IMR-90 (cell line): Measurements from ENCODE around the gene ATP1A4. TPM values are rescaled to one million over a fixed set of nuclear protein-coding genes. Genes with fewer than 3 reads are reported as not detected.

Experiments used
- ATAC-seq: fragments of 200-7000 bp; cut with Tn5 transposase; 2 replicates; pipeline ENCODE4 v1.9.1; 2020; ENCODE audit warnings: low read depth, mild to moderate bottlenecking, moderate library complexity
- BruUV-seq: library from RNA; stranded (reverse); fragments of 400-500 nt; replicated peaks from 2 replicates; lab custom pipeline; 2021; lab: Mats Ljungman, UMichigan
- CTCF ChIA-PET: fragments of 300-600 bp; formaldehyde crosslinking; extraction: SDS; loops from one replicate; lab custom pipeline; 2021; ENCODE audit warnings: antibody characterized with exemption; lab: Yijun Ruan, JAX
- POLR2A ChIA-PET: fragments of 300-600 bp; sonication (Branson Sonifier 250); formaldehyde crosslinking; loops from one replicate; lab custom pipeline; 2022; ENCODE audit warnings: antibody characterized with exemption; ENCODE audit not compliant: unreplicated experiment; lab: Charles Lee
- DNase-seq: peaks from one replicate; pipeline ENCODE4 v3.0.0; 2013
- H2AFZ ChIP-seq: replicated peaks from 2 replicates; pipeline ENCODE3; 2013; ENCODE audit warnings: low read length, mild to moderate bottlenecking; ENCODE audit not compliant: poor library complexity
- H2AK5ac ChIP-seq: 2 replicates; pipeline ENCODE4 v1.6.1; 2013; ENCODE audit warnings: low read depth, low read length, inconsistent platforms
- H2AK9ac ChIP-seq: replicated peaks from 2 replicates; pipeline ENCODE3; 2013; ENCODE audit warnings: mild to moderate bottlenecking, low read depth, low read length, moderate library complexity; ENCODE audit not compliant: poor library complexity
- H2BK120ac ChIP-seq: 2 replicates; pipeline ENCODE4 v1.6.1; 2013; ENCODE audit warnings: low read depth, low read length, inconsistent platforms
- H2BK15ac ChIP-seq: 3 replicates; pipeline ENCODE4 v1.6.1; 2013; ENCODE audit warnings: low read depth, low read length, inconsistent platforms
- H2BK20ac ChIP-seq: 2 replicates; pipeline ENCODE4 v1.6.1; 2013; ENCODE audit warnings: low read depth, mild to moderate bottlenecking, inconsistent platforms, low read length, moderate library complexity
- H2BK5ac ChIP-seq: 2 replicates; pipeline ENCODE4 v1.6.1; 2013; ENCODE audit warnings: mild to moderate bottlenecking, low read depth, low read length, inconsistent platforms; ENCODE audit not compliant: poor library complexity, severe bottlenecking
- H3K14ac ChIP-seq: replicated peaks from 2 replicates; pipeline ENCODE4 v1.6.1; 2013; ENCODE audit warnings: low read depth, low read length, inconsistent platforms
- H3K18ac ChIP-seq: 2 replicates; pipeline ENCODE4 v1.6.1; 2013; ENCODE audit warnings: low read depth, low read length, control low read depth
- H3K23ac ChIP-seq: 2 replicates; pipeline ENCODE4 v1.6.1; 2013; ENCODE audit warnings: low read depth, low read length, inconsistent platforms
- H3K27ac ChIP-seq: 2 replicates; pipeline ENCODE4 v1.5.1; 2013; ENCODE audit warnings: mild to moderate bottlenecking, control low read depth, low read length; ENCODE audit not compliant: insufficient read depth
- H3K27me3 ChIP-seq: 2 replicates; pipeline ENCODE4 v1.6.1; 2013; ENCODE audit warnings: low read length; ENCODE audit not compliant: control insufficient read depth, insufficient read depth
- H3K36me3 ChIP-seq: 2 replicates; pipeline ENCODE4 v1.6.1; 2013; ENCODE audit warnings: low read length, mixed read lengths; ENCODE audit not compliant: control insufficient read depth, insufficient read depth
- H3K4ac ChIP-seq: 2 replicates; pipeline ENCODE4 v1.6.1; 2013; ENCODE audit warnings: low read depth, low read length, inconsistent platforms
- H3K4me1 ChIP-seq: 2 replicates; pipeline ENCODE4 v1.6.1; 2013; ENCODE audit warnings: low read length, mixed read lengths; ENCODE audit not compliant: control insufficient read depth, insufficient read depth
- H3K4me2 ChIP-seq: 2 replicates; pipeline ENCODE4 v1.6.1; 2013; ENCODE audit warnings: low read depth, mild to moderate bottlenecking, control low read depth, low read length, moderate library complexity
- H3K4me3 ChIP-seq: 2 replicates; pipeline ENCODE4 v1.5.1; 2013; ENCODE audit warnings: low read depth, mild to moderate bottlenecking, control low read depth, low read length, moderate library complexity; ENCODE audit not compliant: insufficient read depth
- H3K56ac ChIP-seq: 2 replicates; pipeline ENCODE4 v1.6.1; 2013; ENCODE audit warnings: low read length, inconsistent platforms; ENCODE audit not compliant: insufficient read depth; ENCODE audit errors: extremely low read depth
- H3K79me1 ChIP-seq, 2 experiments: 2 replicates each; pipeline ENCODE4 v1.6.1; 2013; ENCODE audit warnings: low read length in 2 of 2, inconsistent platforms in 1 of 2, low read depth in 1 of 2
- H3K9ac ChIP-seq: 2 replicates; pipeline ENCODE4 v1.6.1; 2013; ENCODE audit warnings: low read depth, low read length, control low read depth
- H3K9me1 ChIP-seq: 2 replicates; pipeline ENCODE4 v1.6.1; 2013; ENCODE audit warnings: low read length, inconsistent platforms; ENCODE audit not compliant: insufficient read depth
- H3K9me3 ChIP-seq: 2 replicates; pipeline ENCODE4 v1.6.1; 2013; ENCODE audit warnings: low read length; ENCODE audit not compliant: control insufficient read depth, insufficient read depth
- H4K20me1 ChIP-seq: 2 replicates; pipeline ENCODE4 v1.6.1; 2013; ENCODE audit warnings: low read length, inconsistent platforms; ENCODE audit not compliant: insufficient read depth
- H4K5ac ChIP-seq: 2 replicates; pipeline ENCODE4 v1.6.1; 2013; ENCODE audit warnings: mild to moderate bottlenecking, low read depth, low read length, control low read depth
- H4K8ac ChIP-seq, 2 experiments: 2 replicates each; pipeline ENCODE4 v1.6.1; 2013; ENCODE audit warnings: low read depth in 2 of 2, low read length in 2 of 2, control low read depth in 1 of 2, inconsistent platforms in 1 of 2
- H4K91ac ChIP-seq: 2 replicates; pipeline ENCODE4 v1.6.1; 2013; ENCODE audit warnings: low read depth, low read length, inconsistent platforms; ENCODE audit not compliant: insufficient read depth
- FOS ChIP-seq: fragments of 150-350 bp; IDR thresholded peaks from 2 replicates; pipeline ENCODE4 v1.6.1; 2016; ENCODE audit warnings: low read depth, low read length
- NFE2L2 ChIP-seq: fragments of 150-350 bp; IDR thresholded peaks from 2 replicates; pipeline ENCODE4 v1.6.1; 2016; ENCODE audit warnings: low read depth, mild to moderate bottlenecking, low read length
- POLR2A ChIP-seq: IDR thresholded peaks from 2 replicates; pipeline ENCODE4 v1.6.1; 2012; ENCODE audit warnings: mild to moderate bottlenecking, low read depth, low read length
- RFX5 ChIP-seq: IDR thresholded peaks from 2 replicates; pipeline ENCODE4 v1.8.0; 2012; ENCODE audit warnings: low read depth, mild to moderate bottlenecking, low read length, moderate library complexity
- WGBS, 2 experiments: methylation state at CpG; one replicate each; pipeline versions ENCODE4 v1.1.5 to v1.1.7; 2013; ENCODE audit warnings: missing lambda C conversion rate in 2 of 2; ENCODE audit not compliant: insufficient read length in 1 of 2; ENCODE audit errors: extremely low coverage in 2 of 2; 5-methylcytosine and 5-hydroxymethylcytosine counted together
- dilution Hi-C: fragments of 300-500 bp; cut with HindIII; formaldehyde crosslinking; loops from one replicate; pipeline ENCODE4 v1.14.3; 2018; ENCODE audit warnings: low sequenced_read_pairs; ENCODE audit not compliant: unreplicated experiment
- in situ Hi-C: fragments of 300-500 bp; cut with MboI; formaldehyde crosslinking; loops from 3 replicates; pipeline ENCODE4 v1.14.3; 2019; ENCODE audit warnings: low sequenced_read_pairs, inconsistent platforms, mixed read lengths
- intact Hi-C: fragments of 100-400 bp; cut with micrococcal nuclease; formaldehyde crosslinking; loops from 2 replicates; pipeline ENCODE4 v1.10.0; 2022
- polyA plus RNA-seq, 3 experiments: library from polyadenylated mRNA; depleted of rRNA; stranded (reverse); fragments of >200 nt; gene quantifications; 2 replicates each; pipeline ENCODE4 v1.2.3, GENCODE V29; 2012; ENCODE audit warnings: low replicate concordance in 1 of 3
- total RNA-seq: library from RNA; depleted of rRNA; stranded (reverse); fragments of >200 nt; gene quantifications from 2 replicates; pipeline ENCODE4 v1.2.3, GENCODE V29; 2012
- TF ChIP-seq, protein P1 (sequence below): conservative IDR thresholded peaks from 2 replicates; pipeline ENCODE4 v1.5.1; 2012; ENCODE audit warnings: mild to moderate bottlenecking, low read depth, low read length, improper control_type of control experiment

ATP1A4 gene
- total and polyA plus RNA-seq, 2 of the 4 experiments (the other 2 are of a cell fraction), result not detected

DNA sequence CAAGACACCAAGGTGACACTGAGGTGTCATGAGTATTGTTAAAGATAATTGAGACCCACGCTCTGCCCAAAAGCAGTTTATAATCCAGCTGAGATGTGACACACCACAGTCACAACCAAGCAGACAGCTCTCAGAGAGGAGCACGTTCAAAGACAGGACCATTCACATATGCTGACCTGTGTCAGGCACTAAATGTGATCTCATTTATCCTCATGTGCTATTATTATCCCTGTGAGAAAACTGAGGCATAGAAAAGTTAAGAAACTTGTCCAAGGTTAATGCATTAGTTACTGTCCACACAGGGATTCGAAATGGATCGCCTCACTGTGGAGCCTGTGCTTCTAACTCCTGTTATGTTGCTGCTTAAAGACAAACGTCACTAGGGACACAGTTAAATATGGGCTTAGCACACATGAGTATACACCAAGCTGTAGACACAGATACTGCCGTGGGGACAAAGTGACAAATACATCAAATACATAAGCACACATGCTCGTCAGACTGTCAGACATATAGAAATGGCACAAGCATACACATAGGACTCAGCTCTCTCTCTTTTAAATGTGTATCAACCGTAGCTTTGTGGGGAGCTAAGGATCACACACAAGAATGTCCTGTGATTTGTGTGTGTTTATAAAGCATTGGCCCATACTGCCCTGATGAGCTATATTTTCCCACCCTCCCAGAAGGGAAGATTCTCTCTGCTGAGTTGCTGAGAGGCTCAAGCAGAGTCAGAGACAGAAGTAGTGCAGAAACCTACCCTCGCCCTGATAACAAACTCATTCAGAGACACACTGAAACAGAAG is 49.5 kb upstream of the ATP1A4 start:
- no peak overlapping the region for H3K23ac ChIP-seq
- no peak overlapping the region for H4K5ac ChIP-seq
- H2AFZ ChIP-seq, result peak overlapping the region; percentile 55
- no peaks in the 10 kb centered on the region for H4K20me1 ChIP-seq
- no peak overlapping the region; the same call in 1 of the 2 replicates for H2AK5ac ChIP-seq
- no peak for TF ChIP-seq NFE2L2
- no peak for TF ChIP-seq RFX5
- TF ChIP-seq FOS, result no peak
- TF ChIP-seq POLR2A, result no peak
- TF ChIP-seq, protein P1, sequence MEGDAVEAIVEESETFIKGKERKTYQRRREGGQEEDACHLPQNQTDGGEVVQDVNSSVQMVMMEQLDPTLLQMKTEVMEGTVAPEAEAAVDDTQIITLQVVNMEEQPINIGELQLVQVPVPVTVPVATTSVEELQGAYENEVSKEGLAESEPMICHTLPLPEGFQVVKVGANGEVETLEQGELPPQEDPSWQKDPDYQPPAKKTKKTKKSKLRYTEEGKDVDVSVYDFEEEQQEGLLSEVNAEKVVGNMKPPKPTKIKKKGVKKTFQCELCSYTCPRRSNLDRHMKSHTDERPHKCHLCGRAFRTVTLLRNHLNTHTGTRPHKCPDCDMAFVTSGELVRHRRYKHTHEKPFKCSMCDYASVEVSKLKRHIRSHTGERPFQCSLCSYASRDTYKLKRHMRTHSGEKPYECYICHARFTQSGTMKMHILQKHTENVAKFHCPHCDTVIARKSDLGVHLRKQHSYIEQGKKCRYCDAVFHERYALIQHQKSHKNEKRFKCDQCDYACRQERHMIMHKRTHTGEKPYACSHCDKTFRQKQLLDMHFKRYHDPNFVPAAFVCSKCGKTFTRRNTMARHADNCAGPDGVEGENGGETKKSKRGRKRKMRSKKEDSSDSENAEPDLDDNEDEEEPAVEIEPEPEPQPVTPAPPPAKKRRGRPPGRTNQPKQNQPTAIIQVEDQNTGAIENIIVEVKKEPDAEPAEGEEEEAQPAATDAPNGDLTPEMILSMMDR, result no peak
- H3K4me1 ChIP-seq, result peaks cover 17% of the 10 kb centered on the region
- H3K36me3 ChIP-seq, result no peaks in the 10 kb centered on the region
- BruUV-seq, result no TSS peak
- H3K9me1 ChIP-seq, result no peaks in the 10 kb centered on the region
- DNase-seq (peak; percentile 33), ATAC-seq (no peak)
- ChIA-PET POLR2A (no interaction called here), CTCF (interaction anchor here (0.6 to 3.2 kb wide), 19 partner anchors 15 to 505 kb away, joined by 3 to 25 read pairs (median 4); no protein-coding TSS in a partner anchor)
- no peak overlapping the region for H3K9ac ChIP-seq
- H3K18ac ChIP-seq, result no peak overlapping the region
- H4K91ac ChIP-seq, result no peak overlapping the region
- H3K79me1 ChIP-seq, result peaks cover 0 to 8% of the 10 kb centered on the region in 2 experiments; a peak in 2 of 4 replicates
- H2BK5ac ChIP-seq, result no peak overlapping the region
- dilution Hi-C loops, result loop anchor here (10.0 kb wide), 1 partner anchor 113 kb away; no protein-coding TSS in a partner anchor
- H3K56ac ChIP-seq, result no peak overlapping the region
- H2AK9ac ChIP-seq, result no peak overlapping the region
- in situ Hi-C loops, result no loop called here
- no peak overlapping the region for H3K4me2 ChIP-seq
- intact Hi-C loops, result loop anchor here (1.0 kb wide), 4 partner anchors 91 to 274 kb away; no protein-coding TSS in a partner anchor
- H4K8ac ChIP-seq, result peak overlapping the region; percentile 11 to 15; a peak in 2 of 4 replicates
- H2BK15ac ChIP-seq, result 0 out of 3 replicates have a peak overlapping the region, but pooled peaks have one; percentile 25
- no peak overlapping the region for H3K27ac ChIP-seq
- no peak overlapping the region for H2BK120ac ChIP-seq
- H3K14ac ChIP-seq, result no peak overlapping the region
- H3K4me3 ChIP-seq, result no peak overlapping the region
- 20% methylated on average over 1 of the region's 9 CpGs; no CpG with 5 or more reads in 1 of the 2 experiments for WGBS, 2 experiments
- H3K9me3 ChIP-seq, result no peaks in the 10 kb centered on the region
- H2BK20ac ChIP-seq, result no peak overlapping the region
- no peak overlapping the region; the same call in 1 of the 2 replicates for H3K4ac ChIP-seq
- H3K27me3 ChIP-seq, result peaks cover 6% of the 10 kb centered on the region
